Heart left ventricle (tissue), 13 donors: Measurements from ENCODE around the gene BICRAL.

ENCODE experiments used
- POLR2A ChIP-seq, 2 donors: fragments of 450-650 bp; IDR thresholded peaks; one replicate each; pipeline ENCODE4 v1.6.1; 2017; ENCODE audit warnings: antibody characterized with exemption in 2 of 2, mild to moderate bottlenecking in 2 of 2, moderate library complexity in 2 of 2
- TF ChIP-seq, protein P1 (sequence below), 12 donors: fragments of 200-600 bp; sonication (generic) in 4 of 12; IDR thresholded peaks; one replicate each; pipeline versions ENCODE4 v1.5.0 to v1.8.0; 2018 to 2022; ENCODE audit warnings: antibody characterized with exemption in 12 of 12, mild to moderate bottlenecking in 5 of 12
- donor health status: ischemic (EF 13 %, LVEDD 7.1; RV severe dilation, severe dysfunction).
- donor health status: DM: no; HTN: yes; CAD: no.
- donor health status: DM: no; HTN: no; CAD: no.
- donor health status: ischemic (EF 25% LVEDD 6.9; RV normal size, moderate dysfunction).
- donor health status: ischemic (EF 25% LVEDD 5.7; RV mildly dilated, moderate dysfunction).
- donor health status: ischemic (EF 35%, LVEDD 5.7; RV mildly dilated, moderate dysfunction).
- donor health status: nonischemic (EF 11% LVEDD 7.7; RV severe dilation, severe dysfunction).
- donor health status: DM: yes; HTN: yes; CAD: no.
- donor health status: PGD.
- donor health status: ischemic (EF 29% LVEDD 5.4; RV normal size, mild dysfunction).
- donor health status: nonischemic (EF 23%, LVEDD 6.1; RV moderate dilation, normal function).

DNA sequence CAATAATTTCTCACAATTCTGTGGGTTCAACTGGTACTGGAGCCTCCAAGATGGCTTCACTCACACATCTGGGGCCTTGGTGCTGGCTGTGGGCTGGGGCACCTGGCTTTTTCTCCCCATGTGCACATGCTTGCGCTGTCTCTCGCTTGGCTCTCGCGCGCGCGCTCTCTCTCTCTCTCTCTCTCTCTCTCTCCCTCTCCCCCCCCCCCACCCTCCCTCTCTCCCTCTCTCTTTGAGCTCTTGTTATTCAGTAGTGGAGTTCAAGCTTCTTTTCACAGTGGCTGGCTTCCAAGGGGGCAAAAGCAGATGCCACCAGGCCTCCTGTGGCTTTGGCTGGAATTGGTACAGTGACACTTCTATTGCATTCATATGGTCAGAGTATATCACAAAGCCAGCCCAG lies 25.1 kb upstream of the BICRAL start:
- TF ChIP-seq, protein P1, sequence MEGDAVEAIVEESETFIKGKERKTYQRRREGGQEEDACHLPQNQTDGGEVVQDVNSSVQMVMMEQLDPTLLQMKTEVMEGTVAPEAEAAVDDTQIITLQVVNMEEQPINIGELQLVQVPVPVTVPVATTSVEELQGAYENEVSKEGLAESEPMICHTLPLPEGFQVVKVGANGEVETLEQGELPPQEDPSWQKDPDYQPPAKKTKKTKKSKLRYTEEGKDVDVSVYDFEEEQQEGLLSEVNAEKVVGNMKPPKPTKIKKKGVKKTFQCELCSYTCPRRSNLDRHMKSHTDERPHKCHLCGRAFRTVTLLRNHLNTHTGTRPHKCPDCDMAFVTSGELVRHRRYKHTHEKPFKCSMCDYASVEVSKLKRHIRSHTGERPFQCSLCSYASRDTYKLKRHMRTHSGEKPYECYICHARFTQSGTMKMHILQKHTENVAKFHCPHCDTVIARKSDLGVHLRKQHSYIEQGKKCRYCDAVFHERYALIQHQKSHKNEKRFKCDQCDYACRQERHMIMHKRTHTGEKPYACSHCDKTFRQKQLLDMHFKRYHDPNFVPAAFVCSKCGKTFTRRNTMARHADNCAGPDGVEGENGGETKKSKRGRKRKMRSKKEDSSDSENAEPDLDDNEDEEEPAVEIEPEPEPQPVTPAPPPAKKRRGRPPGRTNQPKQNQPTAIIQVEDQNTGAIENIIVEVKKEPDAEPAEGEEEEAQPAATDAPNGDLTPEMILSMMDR (IDR thresholded peaks at IDR 0.05), result no peak
- TF ChIP-seq POLR2A (IDR thresholded peaks at IDR 0.05), result no peak
